HG03378 (cell line): Measurements from ENCODE around the gene CFAP54.

ENCODE experiments used
- ATAC-seq: cut with Tn5 transposase; IDR thresholded peaks from one replicate; pipeline ENCODE4 v1.9.1; 2021; ENCODE audit warnings: mild to moderate bottlenecking, moderate library complexity; ENCODE audit not compliant: unreplicated experiment

Gene CFAP54

GRCh38 chr12:96729886-96730285 is 240.5 kb downstream of the CFAP54 start:
- no peak for ATAC-seq

- ATAC-seq = no peak
Observed at GRCh38 chr12:96743606-96744005, 254.2 kb downstream of the CFAP54 start.

- no peak for ATAC-seq
Observed at GRCh38 chr12:96749999-96750398, 260.6 kb downstream of the CFAP54 start.

DNA sequence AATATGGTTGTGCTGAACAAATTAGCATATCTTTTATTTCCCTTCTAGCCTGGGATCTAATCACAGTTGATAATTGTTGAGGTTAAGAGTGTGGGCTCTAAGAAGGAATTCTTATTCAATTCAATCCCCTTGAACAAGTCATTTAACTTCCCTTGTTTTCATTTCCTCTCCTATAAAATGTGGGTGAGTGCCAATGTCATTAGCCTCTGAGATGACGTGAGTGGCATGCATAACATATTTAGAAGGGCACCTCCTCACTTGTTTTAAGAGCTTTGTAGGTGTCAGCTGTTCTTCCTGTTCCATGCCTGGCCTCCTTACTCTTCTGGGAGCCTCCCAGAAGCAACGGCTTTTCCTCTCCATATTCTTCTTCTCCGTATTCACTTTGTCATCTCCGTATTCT is 262.2 kb downstream of the CFAP54 start:
- ATAC-seq = no peak

- ATAC-seq = no peak
Observed at GRCh38 chr12:96752211-96752610, 262.8 kb downstream of the CFAP54 start.

- ATAC-seq = no peak
Observed at GRCh38 chr12:96766232-96766631, 276.9 kb downstream of the CFAP54 start.

GRCh38 chr12:96769400-96769799 is 280.0 kb downstream of the CFAP54 start:
- ATAC-seq = no peak

DNA sequence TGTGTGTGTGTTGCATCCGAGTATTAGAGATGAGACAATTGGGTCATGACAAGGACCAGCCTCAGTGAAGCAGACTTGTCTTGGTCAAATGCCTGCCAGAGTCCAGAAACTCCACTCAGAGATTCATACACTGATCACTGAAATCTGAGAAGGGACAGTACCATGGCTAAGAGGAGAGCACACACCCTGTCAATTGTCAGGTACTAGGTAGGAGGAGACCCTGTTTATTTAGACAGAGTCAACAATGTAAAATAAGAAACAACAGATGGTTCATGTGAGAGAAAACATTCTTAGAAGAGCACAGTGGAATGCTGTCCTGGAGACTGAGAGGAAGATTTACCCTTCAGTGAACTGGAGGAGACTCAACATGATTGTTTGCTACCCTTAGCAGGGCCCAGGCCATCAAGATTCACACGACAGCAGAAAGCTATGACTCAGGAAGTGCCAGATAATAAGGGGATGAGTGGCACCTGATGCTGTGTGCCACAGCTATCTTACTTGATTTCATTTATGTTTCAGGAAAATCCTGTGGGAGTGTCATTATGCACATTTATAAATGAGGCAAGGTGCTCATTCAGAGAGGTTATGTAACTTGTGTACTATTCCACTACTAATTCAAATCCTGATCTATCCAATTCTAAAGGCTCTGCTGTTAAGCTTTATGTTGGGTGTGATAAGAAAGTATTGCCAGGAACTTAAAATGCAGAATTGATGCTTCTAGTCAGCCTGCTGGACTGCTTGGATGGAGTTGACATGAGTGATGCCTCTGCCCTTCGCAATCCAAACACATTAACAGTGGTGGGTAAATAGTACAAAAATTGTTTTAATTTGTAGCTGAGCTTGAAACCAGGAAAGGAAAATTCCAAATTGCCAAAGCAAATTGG is 281.1 kb downstream of the CFAP54 start:
- ATAC-seq = no peak

- no peak for ATAC-seq
Observed at GRCh38 chr12:96773031-96773430, 283.7 kb downstream of the CFAP54 start.

- ATAC-seq = no peak
Observed at GRCh38 chr12:96774496-96775256, 285.3 kb downstream of the CFAP54 start.

DNA sequence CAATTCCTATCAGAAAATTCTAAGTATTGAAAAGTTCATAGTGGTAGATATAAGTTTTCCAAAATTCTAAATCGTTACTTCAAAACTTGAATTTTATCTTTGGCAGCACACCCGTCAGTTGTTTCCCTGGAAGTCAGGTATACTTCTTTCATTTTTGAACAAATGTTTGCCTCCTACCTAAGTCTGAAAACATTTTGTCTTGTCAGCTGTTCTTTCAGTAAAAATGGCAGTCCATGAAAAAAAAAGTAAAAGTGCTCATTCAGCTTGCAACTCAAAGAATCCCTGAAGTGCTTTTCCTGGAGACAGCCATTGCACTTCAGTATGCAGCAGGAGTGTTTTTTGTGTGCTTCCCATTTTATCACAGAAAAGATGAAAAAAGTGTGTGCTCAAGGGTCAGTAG is 287.5 kb downstream of the CFAP54 start:
- ATAC-seq = no peak

DNA sequence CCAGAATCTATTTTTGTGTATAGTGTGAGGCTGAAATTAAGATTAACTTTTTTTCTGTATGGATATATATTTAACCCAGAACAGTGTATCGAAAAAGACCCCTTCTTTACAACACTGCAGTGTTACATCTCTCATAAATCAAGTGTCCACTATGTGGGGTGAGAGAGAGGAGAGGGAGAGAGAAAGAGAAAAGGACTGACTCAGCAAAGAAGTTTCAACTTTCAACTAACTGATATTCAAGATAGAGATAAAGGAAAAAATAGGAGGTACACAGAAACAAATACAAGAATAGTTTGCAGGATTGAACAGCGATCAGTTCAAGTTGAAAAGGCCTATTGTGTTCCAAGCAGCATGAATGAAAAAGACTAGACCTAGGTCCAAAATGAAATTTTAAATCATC is 291.0 kb downstream of the CFAP54 start:
- no peak for ATAC-seq

DNA sequence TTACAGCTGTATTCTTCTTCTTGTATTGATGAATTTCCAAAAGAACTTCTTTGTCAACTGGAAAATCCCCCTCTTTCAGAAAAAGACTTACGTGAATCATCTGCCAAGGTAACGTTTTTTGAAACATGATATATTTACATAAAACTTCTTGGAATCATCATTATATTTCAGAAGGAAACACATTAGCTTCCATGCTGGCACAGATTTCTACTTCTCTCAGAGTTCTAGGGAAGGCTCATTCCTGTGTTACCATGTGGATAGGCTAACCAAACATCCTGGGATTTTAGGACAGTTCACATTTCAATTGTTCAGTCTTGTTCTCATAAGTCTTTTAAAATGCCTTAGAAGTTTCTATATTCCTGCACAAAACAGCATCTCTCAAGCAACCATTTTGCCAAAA is 297.4 kb downstream of the CFAP54 start:
- ATAC-seq = no peak

- ATAC-seq = no peak
Observed at GRCh38 chr12:96803969-96804368, 314.6 kb downstream of the CFAP54 start.

- no peak for ATAC-seq
Observed at GRCh38 chr12:96806272-96806671, 316.9 kb downstream of the CFAP54 start.

DNA sequence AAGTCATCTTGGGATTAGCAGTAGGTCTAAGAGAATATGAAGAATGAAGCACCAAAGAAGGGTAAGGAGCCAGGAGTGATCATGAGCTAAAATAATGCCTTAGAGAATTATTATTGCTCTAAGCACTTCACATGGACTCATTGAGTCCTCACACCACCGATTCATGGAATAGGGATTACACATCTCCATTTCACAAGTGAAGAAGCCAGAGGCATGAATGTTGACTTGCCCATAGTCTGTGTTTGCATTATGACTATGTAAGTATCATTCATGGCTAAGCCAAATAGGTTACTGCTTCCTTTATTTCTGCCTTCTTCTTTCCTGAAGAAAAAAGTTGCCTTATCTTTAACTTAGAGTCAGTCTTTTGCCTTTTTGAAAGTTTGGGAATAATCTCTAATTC is 318.4 kb downstream of the CFAP54 start:
- ATAC-seq = no peak

DNA sequence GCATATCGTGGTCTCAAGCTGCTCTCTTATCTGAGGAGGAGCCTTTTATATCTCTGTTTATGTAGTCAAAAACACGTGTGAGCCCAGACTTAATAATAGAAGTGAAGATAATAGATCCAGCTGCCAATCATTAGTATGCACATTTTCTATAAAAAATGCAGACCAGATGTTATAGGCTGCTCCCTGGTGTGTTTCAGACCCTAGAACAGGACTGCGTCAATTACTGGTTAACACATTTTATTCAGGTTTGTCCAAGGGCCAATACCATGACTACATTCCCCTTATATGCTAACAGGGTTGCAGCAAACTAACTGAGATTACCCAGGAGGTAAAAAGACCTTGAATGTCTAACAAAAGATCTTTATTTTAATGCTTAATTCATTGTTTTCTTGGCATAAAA is 319.2 kb downstream of the CFAP54 start:
- no peak for ATAC-seq

DNA sequence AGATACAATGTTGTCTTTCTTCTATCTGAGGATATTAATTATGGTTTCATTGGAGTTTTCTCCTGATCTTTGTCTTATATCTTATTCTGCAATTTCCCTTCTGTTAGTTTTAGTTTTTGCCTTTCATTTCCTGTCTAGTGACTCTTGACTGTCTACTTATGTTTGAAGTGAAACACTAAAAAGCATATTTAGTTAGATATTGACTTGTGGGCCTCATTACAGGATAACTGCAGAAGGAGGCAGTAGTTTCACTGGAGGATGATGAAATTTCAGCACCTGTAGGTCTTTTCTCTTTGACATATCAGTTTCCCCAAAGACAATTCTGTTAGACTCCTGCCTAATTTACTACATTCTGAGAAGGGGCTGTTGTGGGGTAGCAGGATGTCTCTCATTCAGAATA is 320.1 kb downstream of the CFAP54 start:
- ATAC-seq = no peak

- ATAC-seq = no peak
Observed at GRCh38 chr12:96810057-96810456, 320.7 kb downstream of the CFAP54 start.

DNA sequence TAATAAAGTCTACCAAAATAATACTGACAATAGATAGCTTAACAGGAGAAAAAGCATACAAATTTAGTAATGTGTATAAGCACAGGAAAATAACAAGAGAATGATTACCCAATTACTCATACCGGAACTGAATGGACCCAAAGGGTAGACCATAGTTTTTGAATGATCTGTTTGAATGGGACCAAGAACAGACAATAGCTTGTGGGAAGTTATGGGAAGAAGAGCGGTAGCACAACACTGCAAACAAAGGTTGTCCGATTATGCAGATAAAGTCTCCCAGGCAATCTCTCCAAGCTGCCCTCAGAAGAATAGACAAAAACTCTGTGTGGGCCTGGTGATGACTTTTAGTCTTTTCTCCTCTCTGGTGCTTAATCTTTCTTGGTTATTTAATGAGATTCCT is 321.1 kb downstream of the CFAP54 start:
- no peak for ATAC-seq

- no peak for ATAC-seq
Observed at GRCh38 chr12:96811083-96811482, 321.7 kb downstream of the CFAP54 start.

DNA sequence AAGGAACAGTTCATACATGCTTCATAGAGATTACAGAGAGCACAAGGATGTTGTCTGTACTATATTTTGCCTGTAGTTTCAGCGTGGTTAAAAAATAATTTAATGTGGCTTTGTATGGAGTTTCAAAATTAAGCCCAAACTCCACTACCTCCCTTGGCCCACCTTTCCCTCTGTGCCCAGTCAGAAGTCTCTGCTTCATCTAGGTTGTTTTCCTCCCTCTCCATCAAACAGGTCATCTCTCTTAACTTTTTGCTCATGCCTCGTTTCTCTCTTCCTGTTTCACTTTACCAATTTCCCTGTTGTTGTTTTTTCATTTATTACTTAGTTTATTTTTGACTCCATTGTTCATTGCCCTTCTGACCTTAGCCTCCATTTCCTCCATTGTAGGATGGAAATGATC is 322.8 kb downstream of the CFAP54 start:
- no peak for ATAC-seq
